OCI-LY3 (cell line): ENCODE results near the gene ST7.

Experiments used
- H2AFZ ChIP-seq: fragments of 200-600, 300-600 bp; shearing (Covaris generic); 2 replicates; pipeline ENCODE4 v1.6.0; 2014; ENCODE audit warnings: antibody characterized with exemption, low read depth, low read length
- H3K27ac ChIP-seq: fragments of 200-600, 300-600 bp; sonication (generic); 2 replicates; pipeline ENCODE4 v1.5.1; 2014; ENCODE audit warnings: mild to moderate bottlenecking, low read length, moderate library complexity, mixed read lengths
- H3K27me3 ChIP-seq: fragments of 200-600, 300-600 bp; sonication (generic); 2 replicates; pipeline ENCODE4 v1.6.1; 2014; ENCODE audit warnings: low read depth, low read length, mixed read lengths
- H3K36me3 ChIP-seq: fragments of 200-600, 300-600 bp; sonication (generic); replicated peaks from 2 replicates; pipeline ENCODE3; 2014; ENCODE audit warnings: low read depth, low read length, mixed read lengths
- H3K4me1 ChIP-seq: fragments of 300-600, 200-600 bp; sonication (generic); 2 replicates; pipeline ENCODE4 v1.6.1; 2014; ENCODE audit warnings: low read length, mixed read lengths
- H3K4me2 ChIP-seq: fragments of 200-600, 300-600 bp; sonication (generic); 2 replicates; pipeline ENCODE4 v1.6.1; 2014; ENCODE audit warnings: low read length, mixed read lengths
- H3K4me3 ChIP-seq: fragments of 300-600, 200-600 bp; sonication (generic); 2 replicates; pipeline ENCODE4 v1.5.1; 2014; ENCODE audit warnings: antibody characterized with exemption, mild to moderate bottlenecking, low read length, moderate library complexity
- H3K79me2 ChIP-seq: fragments of 300-600, 200-600 bp; shearing (Covaris generic); 2 replicates; pipeline ENCODE4 v1.6.1; 2014; ENCODE audit warnings: mild to moderate bottlenecking, low read length, mixed read lengths
- H3K9ac ChIP-seq: fragments of 300-600, 200-600 bp; shearing (Covaris generic); 2 replicates; pipeline ENCODE4 v1.6.0; 2014; ENCODE audit warnings: mild to moderate bottlenecking, low read length, moderate library complexity
- H3K9me3 ChIP-seq: fragments of 200-600, 300-600 bp; shearing (Covaris generic); 2 replicates; pipeline ENCODE4 v1.6.1; 2014; ENCODE audit warnings: low read length, mixed read lengths; ENCODE audit not compliant: insufficient read depth
- H4K20me1 ChIP-seq: fragments of 200-600, 300-600 bp; sonication (generic); 2 replicates; pipeline ENCODE4 v1.6.1; 2016; ENCODE audit warnings: low read length, mixed read lengths; ENCODE audit not compliant: insufficient read depth
- CTCF ChIP-seq: fragments of 200-600, 300-600 bp; sonication (generic); IDR thresholded peaks from 2 replicates; pipeline ENCODE4 v1.5.1; 2014; ENCODE audit warnings: antibody characterized with exemption, low read length, low read depth
- EZH2phosphoT487 ChIP-seq: fragments of 200-600 bp; shearing (Covaris generic); IDR thresholded peaks from 2 replicates; pipeline ENCODE4 v1.6.1; 2018; ENCODE audit warnings: antibody characterized with exemption, mixed run types, low read depth

ST7 gene

GRCh38 chr7:116953906-116954838, 871 bp downstream of the ST7 start:
- H3K4me1 ChIP-seq: peaks cover 46% of the 10 kb centered on the region
- no peaks in the 10 kb centered on the region for H3K27me3 ChIP-seq
- H3K9me3 ChIP-seq: no peaks in the 10 kb centered on the region
- TF ChIP-seq EZH2phosphoT487 (no peak), CTCF (no peak)
- peak overlapping the region; percentile 84 for H3K4me3 ChIP-seq
- H2AFZ ChIP-seq: no peak overlapping the region
- H4K20me1 ChIP-seq: 0 out of 2 replicates have a peak, but pooled peaks cover under 1% of the 10 kb centered on the region
- peaks cover 10% of the 10 kb centered on the region for H3K36me3 ChIP-seq
- H3K79me2 ChIP-seq: peaks cover 53% of the 10 kb centered on the region
- peak overlapping the region; percentile 90 for H3K4me2 ChIP-seq
- peak overlapping the region; percentile 93 for H3K9ac ChIP-seq
- H3K27ac ChIP-seq: peak overlapping the region; percentile 98

GRCh38 chr7:116955340-116955739, 2.0 kb downstream of the ST7 start:
- peak overlapping the region; percentile 93 for H3K9ac ChIP-seq

GRCh38 chr7:116955801-116956476, 2.6 kb downstream of the ST7 start:
- Histone ChIP-seq H3K9ac (peak overlapping the region; percentile 93), H3K36me3 (peaks cover 20% of the 10 kb centered on the region), H3K4me2 (peak overlapping the region; percentile 90), H3K9me3 (no peaks in the 10 kb centered on the region), H2AFZ (no peak overlapping the region), H3K4me1 (peaks cover 46% of the 10 kb centered on the region), H3K27me3 (no peaks in the 10 kb centered on the region), H3K79me2 (peaks cover 70% of the 10 kb centered on the region), H3K27ac (peak overlapping the region; percentile 98), H3K4me3 (peak overlapping the region; percentile 84), H4K20me1 (peaks cover 9% of the 10 kb centered on the region; the same call in 1 of the 2 replicates)
- TF ChIP-seq EZH2phosphoT487 (no peak), CTCF (no peak)

More at GRCh38 chr7:116955340-116955739, 2.0 kb downstream of the ST7 start:
- Histone ChIP-seq H2AFZ (no peak overlapping the region), H3K4me2 (peak overlapping the region; percentile 90), H3K27me3 (no peaks in the 10 kb centered on the region), H3K4me1 (peaks cover 46% of the 10 kb centered on the region), H4K20me1 (peaks cover 9% of the 10 kb centered on the region; the same call in 1 of the 2 replicates), H3K9me3 (no peaks in the 10 kb centered on the region), H3K27ac (peak overlapping the region; percentile 98), H3K36me3 (peaks cover 18% of the 10 kb centered on the region), H3K79me2 (peaks cover 64% of the 10 kb centered on the region), H3K4me3 (peak overlapping the region; percentile 84)
- TF ChIP-seq EZH2phosphoT487 (no peak), CTCF (no peak)

- Histone ChIP-seq H3K4me2 (peak overlapping the region; percentile 90), H2AFZ (no peak overlapping the region), H4K20me1 (peaks cover 9% of the 10 kb centered on the region; the same call in 1 of the 2 replicates), H3K27ac (peak overlapping the region; percentile 98), H3K79me2 (peaks cover 75% of the 10 kb centered on the region), H3K9ac (peak overlapping the region; percentile 78), H3K27me3 (no peaks in the 10 kb centered on the region), H3K4me3 (peak overlapping the region; percentile 84), H3K36me3 (peaks cover 20% of the 10 kb centered on the region), H3K9me3 (no peaks in the 10 kb centered on the region), H3K4me1 (peaks cover 46% of the 10 kb centered on the region)
- TF ChIP-seq EZH2phosphoT487: no peak
- TF ChIP-seq CTCF: no peak
These were observed 3.1 kb downstream of the ST7 start for GRCh38 chr7:116956477-116956804.
